VCaP (cell line): Measurements from ENCODE around the gene COL26A1.

Experiments
- H3K27ac ChIP-seq: fragments of 450-650 bp; 2 replicates; pipeline ENCODE4 v1.5.1; 2017
- TF ChIP-seq, protein P1 (sequence below): fragments of 450-650 bp; conservative IDR thresholded peaks from 2 replicates; pipeline ENCODE4 v1.5.1; 2017; ENCODE audit warnings: mild to moderate bottlenecking, moderate library complexity

COL26A1 gene

DNA sequence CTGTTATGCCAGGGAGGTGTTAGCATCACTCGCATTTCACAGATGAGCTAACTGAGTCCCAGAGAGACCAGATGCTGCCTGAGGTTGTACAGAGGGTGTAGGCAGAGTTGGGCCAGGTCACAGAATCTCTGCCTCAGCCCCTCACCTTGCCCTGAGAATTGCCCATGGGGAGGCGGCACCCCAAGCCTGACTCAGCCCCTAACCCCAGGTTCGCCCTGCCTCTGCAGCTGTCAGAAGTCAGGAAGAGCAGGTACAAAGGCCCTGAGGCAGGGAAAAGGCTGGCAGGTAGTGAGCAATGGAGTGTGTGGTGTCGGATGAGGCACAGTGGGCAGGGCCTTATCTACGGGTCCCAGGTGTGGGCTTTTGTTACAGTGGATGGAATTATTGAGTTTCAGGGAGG lies 187.1 kb downstream of the COL26A1 start:
- TF ChIP-seq, protein P1, sequence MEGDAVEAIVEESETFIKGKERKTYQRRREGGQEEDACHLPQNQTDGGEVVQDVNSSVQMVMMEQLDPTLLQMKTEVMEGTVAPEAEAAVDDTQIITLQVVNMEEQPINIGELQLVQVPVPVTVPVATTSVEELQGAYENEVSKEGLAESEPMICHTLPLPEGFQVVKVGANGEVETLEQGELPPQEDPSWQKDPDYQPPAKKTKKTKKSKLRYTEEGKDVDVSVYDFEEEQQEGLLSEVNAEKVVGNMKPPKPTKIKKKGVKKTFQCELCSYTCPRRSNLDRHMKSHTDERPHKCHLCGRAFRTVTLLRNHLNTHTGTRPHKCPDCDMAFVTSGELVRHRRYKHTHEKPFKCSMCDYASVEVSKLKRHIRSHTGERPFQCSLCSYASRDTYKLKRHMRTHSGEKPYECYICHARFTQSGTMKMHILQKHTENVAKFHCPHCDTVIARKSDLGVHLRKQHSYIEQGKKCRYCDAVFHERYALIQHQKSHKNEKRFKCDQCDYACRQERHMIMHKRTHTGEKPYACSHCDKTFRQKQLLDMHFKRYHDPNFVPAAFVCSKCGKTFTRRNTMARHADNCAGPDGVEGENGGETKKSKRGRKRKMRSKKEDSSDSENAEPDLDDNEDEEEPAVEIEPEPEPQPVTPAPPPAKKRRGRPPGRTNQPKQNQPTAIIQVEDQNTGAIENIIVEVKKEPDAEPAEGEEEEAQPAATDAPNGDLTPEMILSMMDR, result no peak
- H3K27ac ChIP-seq, result no peak overlapping the region

DNA sequence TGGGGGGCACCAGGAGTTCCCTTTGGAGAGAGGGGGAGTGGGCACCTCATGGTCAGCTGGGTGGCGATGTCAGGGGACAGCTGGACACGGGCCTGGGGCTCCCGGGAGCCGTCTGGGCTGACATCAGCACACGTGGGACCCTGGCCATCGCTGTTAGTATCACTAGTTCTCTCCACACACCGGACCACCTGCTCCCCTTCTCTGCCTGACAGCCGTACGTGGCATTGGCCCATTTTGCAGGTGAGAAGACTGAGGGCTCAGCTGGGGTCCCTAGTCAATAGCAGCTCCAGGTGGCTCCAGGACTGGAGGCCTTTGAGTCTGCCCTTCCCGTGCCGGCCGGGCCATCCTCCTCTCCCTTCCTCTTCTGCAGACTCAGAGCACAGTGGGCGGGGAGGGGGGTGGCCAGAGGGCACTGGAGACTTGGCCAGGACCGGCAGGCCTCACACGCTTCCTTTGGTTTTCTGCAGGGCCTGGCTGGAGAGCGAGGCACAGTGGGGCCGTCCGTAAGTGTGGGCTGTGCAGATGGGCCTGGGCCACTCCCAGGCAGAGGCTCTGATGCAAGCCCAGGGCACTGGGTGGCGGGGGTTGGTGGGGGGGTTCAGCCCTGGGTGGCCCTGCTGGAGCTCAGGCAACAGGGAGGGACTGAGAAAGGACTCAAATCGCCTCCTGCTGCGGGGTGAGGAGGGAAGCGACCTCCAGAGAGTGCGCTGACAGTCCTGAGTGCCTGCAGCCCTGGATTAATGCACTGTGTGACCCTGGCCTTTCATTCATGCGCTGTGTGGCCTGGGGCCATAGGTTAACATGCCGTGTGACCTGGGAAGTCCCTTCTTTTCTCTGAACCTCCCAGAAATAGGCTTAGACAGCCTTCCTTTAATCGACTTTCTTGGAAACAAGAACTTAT lies 188.2 kb downstream of the COL26A1 start:
- no peak overlapping the region for H3K27ac ChIP-seq
- TF ChIP-seq, protein P1, result no peak

DNA sequence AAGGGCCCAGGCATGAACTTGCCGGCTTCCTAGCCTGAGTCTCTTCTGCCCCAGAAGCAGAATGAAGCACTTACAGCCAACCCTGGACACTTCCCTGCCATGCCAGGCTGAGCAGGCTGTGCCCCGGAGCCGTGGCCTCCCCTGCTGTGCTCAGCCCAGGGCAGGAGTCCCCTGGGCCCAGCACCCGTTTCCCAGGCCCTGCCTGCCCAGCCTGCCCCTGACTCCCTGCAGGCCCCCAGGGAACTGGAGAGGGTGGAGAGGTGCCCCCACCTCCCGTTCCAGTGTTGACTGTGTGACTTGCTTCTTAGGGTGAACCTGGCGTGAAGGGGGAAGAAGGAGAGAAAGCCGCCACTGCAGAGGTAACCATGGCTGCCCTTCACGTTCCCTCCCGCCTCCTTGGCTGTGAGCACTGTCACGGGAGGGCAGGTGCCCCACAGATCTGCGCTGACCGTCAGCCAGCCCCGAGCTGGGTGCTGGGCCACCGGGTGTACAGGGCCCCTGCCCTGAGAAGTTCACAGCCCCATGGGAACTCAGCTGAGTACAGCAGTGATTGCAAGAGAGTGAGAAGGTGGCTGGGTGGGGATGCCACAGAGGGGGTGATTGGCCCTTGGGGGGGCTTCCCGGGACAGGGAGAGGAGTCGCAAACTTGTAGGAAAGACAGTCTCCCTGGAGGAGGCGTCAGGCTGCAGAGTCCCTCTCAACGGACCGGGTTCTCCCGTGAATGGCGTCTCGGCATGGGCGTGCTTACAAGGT lies 190.5 kb downstream of the COL26A1 start:
- TF ChIP-seq, protein P1, result no peak
- no peak overlapping the region for H3K27ac ChIP-seq

DNA sequence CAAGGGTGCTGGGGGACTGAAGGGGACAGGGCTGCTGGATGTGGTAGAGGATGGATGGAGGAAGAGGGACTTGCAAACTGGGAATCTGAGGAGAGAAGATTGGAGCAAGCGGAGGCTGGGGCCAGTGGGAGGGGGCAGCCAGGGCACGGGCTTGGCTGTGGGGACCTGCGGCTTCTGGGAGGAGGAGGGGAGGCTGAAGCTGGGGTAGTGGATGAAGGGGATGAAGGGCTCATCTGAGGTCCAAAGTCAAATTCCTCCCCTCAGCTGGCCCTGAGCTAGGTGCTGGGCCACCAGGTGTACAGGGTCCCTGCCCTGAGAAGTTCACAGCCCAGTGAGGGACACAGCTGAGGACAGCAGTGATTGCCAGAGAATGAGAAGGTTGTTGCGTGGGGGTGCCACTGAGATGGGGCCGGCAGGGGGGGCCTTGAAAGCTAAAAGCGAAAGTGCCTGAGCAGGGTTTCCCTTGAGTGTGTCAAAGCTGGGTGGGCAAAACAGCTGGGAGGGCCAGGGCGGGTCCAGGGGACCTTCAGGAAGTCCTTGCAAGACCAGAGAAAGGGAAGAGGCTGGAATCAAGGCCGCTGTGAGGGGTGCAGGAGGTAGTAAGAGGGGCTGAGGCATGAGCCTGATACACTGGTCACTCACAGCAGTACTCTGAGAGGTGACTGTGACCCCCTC lies 191.2 kb downstream of the COL26A1 start:
- TF ChIP-seq, protein P1, result no peak
- no peak overlapping the region for H3K27ac ChIP-seq

DNA sequence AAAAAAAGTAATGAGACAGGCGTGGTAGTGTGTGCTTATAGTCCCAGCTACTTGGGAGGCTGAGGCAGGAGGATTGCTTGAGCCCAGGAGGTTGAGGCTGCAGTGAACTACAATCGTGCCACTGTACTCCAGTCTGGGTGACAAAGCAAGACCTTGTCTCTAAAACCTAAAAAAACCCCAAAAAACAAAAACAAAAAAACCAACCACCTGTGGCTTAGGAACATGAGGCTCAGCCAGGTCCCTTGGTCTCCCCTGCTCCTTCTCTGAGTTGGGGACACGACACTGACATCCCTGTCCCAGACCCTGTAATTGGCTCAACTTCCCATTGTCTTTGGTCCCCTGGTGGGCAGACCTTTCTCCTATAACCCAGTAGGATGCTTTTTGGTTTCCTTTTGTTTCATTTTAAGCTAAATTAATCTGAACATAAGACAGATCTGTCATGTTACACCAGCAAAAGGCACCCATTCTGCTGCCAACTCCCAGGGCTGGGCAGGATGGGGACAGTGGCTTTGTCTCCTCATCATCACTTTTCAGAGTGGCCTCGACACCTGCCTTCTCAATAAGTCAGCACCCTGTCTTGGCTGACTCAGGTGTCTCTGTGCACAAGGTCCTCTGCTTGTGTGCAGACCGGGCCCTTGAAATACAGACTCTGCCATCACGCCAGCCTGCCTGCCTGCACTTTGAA lies 192.1 kb downstream of the COL26A1 start:
- no peak overlapping the region for H3K27ac ChIP-seq
- TF ChIP-seq, protein P1, result no peak

DNA sequence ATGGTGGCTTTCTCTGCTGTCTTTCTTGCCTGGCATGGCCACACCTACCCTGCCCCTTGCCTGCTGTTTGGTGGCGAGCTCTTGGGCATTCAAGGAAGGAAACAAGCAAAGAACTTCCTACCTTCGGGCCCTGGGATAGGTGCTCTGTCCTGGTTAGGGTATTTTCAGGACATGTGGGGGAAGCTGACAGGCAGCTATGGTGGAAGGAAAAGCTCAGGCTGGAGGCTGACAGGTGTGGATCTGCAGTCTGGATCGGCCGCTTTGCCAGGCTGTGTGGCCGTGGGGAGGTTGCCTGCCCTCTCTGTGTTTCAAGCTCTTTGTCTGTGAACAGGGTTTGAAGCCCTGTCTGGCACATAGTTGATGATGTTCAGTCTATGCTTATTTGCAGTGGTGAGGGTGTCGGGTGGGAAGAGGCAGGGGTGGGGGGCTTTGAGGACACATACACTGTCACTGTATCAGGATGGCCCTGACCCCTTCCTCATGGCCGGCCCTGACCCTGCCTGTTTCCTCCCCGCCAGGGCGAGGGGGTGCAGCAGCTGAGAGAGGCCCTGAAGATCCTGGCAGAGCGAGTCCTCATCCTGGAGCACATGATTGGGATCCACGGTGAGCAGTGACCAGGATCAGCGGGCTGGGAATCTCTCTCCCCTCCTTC lies 192.7 kb downstream of the COL26A1 start:
- no peak overlapping the region for H3K27ac ChIP-seq
- TF ChIP-seq, protein P1, result no peak
